H1 (cell line): ENCODE results near the gene LTBR. TPM values are rescaled to one million over a fixed set of nuclear protein-coding genes. Genes with fewer than 3 reads are reported as not detected.

ENCODE experiments used
- EP300 ChIP-seq, 2 experiments: IDR thresholded peaks; 1 replicate in 1 of 2; 2 replicates in 1 of 2; pipeline ENCODE4 v1.6.1; 2011 to 2012; ENCODE audit warnings: low read depth in 2 of 2, low read length in 2 of 2, mild to moderate bottlenecking in 2 of 2, borderline replicate concordance in 1 of 2, inconsistent platforms in 1 of 2, moderate library complexity in 1 of 2
- HDAC2 ChIP-seq, 2 experiments: fragments of 300-600 bp in 1 of 2; sonication (generic) in 1 of 2; IDR thresholded peaks; 2 replicates each; pipeline ENCODE4 v1.6.1; 2011 to 2012; ENCODE audit warnings: low read depth in 2 of 2, low read length in 2 of 2, mild to moderate bottlenecking in 2 of 2, moderate library complexity in 2 of 2, borderline replicate concordance in 1 of 2, inconsistent platforms in 1 of 2
- PHF8 ChIP-seq: fragments of 200-600 bp; sonication (generic); conservative IDR thresholded peaks from 2 replicates; pipeline ENCODE4 v1.7.1; 2012; ENCODE audit warnings: low read depth, mild to moderate bottlenecking, inconsistent platforms, low read length, moderate library complexity
- polyA plus RNA-seq, 7 experiments: library from polyadenylated mRNA; depleted of rRNA in 3 of 7; stranded (reverse) in 5 of 7; unstranded in 2 of 7; fragments of >200 nt in 5 of 7; fragments of 200-250 nt in 2 of 7; gene quantifications; 1 replicate in 5 of 7; 2 replicates in 1 of 7; 4 replicates in 1 of 7; pipeline versions ENCODE4 v1.2.1 to v1.2.3, GENCODE V29; 2011 to 2013; ENCODE audit warnings: missing spikeins in 2 of 7, mixed read lengths in 2 of 7
- total RNA-seq: library from RNA; stranded (reverse); fragmentation: NEBNext Ultra II Directional; extraction: Animal tissue kit (Norgen Biotek cat#: 25700); gene quantifications from 2 replicates; pipeline ENCODE4 v1.2.1, GENCODE V29; 2021
- TF ChIP-seq, protein P1 (sequence below): fragments of 300-600 bp; sonication (generic); IDR thresholded peaks from 2 replicates; pipeline ENCODE4 v1.7.1; 2012; ENCODE audit warnings: low read length, moderate library complexity, mild to moderate bottlenecking, inconsistent platforms; ENCODE audit not compliant: insufficient replicate concordance
- TF ChIP-seq, protein P2 (sequence below), 3 experiments: IDR thresholded peaks; 1 replicate in 2 of 3; 2 replicates in 1 of 3; pipeline versions ENCODE4 v1.5.1 to v1.6.1; 2011; ENCODE audit warnings: low read length in 3 of 3, mild to moderate bottlenecking in 3 of 3, inconsistent platforms in 2 of 3, low read depth in 1 of 3, moderate library complexity in 1 of 3; ENCODE audit not compliant: insufficient read depth in 1 of 3; ENCODE audit errors: control extremely low read depth in 1 of 3

LTBR gene
- total and polyA plus RNA-seq, 2 of the 8 experiments (the other 6 are each of a cell fraction or from before 2014, with no cell fraction given), result 5.1 to 6.3 TPM

- TF ChIP-seq, protein P1, sequence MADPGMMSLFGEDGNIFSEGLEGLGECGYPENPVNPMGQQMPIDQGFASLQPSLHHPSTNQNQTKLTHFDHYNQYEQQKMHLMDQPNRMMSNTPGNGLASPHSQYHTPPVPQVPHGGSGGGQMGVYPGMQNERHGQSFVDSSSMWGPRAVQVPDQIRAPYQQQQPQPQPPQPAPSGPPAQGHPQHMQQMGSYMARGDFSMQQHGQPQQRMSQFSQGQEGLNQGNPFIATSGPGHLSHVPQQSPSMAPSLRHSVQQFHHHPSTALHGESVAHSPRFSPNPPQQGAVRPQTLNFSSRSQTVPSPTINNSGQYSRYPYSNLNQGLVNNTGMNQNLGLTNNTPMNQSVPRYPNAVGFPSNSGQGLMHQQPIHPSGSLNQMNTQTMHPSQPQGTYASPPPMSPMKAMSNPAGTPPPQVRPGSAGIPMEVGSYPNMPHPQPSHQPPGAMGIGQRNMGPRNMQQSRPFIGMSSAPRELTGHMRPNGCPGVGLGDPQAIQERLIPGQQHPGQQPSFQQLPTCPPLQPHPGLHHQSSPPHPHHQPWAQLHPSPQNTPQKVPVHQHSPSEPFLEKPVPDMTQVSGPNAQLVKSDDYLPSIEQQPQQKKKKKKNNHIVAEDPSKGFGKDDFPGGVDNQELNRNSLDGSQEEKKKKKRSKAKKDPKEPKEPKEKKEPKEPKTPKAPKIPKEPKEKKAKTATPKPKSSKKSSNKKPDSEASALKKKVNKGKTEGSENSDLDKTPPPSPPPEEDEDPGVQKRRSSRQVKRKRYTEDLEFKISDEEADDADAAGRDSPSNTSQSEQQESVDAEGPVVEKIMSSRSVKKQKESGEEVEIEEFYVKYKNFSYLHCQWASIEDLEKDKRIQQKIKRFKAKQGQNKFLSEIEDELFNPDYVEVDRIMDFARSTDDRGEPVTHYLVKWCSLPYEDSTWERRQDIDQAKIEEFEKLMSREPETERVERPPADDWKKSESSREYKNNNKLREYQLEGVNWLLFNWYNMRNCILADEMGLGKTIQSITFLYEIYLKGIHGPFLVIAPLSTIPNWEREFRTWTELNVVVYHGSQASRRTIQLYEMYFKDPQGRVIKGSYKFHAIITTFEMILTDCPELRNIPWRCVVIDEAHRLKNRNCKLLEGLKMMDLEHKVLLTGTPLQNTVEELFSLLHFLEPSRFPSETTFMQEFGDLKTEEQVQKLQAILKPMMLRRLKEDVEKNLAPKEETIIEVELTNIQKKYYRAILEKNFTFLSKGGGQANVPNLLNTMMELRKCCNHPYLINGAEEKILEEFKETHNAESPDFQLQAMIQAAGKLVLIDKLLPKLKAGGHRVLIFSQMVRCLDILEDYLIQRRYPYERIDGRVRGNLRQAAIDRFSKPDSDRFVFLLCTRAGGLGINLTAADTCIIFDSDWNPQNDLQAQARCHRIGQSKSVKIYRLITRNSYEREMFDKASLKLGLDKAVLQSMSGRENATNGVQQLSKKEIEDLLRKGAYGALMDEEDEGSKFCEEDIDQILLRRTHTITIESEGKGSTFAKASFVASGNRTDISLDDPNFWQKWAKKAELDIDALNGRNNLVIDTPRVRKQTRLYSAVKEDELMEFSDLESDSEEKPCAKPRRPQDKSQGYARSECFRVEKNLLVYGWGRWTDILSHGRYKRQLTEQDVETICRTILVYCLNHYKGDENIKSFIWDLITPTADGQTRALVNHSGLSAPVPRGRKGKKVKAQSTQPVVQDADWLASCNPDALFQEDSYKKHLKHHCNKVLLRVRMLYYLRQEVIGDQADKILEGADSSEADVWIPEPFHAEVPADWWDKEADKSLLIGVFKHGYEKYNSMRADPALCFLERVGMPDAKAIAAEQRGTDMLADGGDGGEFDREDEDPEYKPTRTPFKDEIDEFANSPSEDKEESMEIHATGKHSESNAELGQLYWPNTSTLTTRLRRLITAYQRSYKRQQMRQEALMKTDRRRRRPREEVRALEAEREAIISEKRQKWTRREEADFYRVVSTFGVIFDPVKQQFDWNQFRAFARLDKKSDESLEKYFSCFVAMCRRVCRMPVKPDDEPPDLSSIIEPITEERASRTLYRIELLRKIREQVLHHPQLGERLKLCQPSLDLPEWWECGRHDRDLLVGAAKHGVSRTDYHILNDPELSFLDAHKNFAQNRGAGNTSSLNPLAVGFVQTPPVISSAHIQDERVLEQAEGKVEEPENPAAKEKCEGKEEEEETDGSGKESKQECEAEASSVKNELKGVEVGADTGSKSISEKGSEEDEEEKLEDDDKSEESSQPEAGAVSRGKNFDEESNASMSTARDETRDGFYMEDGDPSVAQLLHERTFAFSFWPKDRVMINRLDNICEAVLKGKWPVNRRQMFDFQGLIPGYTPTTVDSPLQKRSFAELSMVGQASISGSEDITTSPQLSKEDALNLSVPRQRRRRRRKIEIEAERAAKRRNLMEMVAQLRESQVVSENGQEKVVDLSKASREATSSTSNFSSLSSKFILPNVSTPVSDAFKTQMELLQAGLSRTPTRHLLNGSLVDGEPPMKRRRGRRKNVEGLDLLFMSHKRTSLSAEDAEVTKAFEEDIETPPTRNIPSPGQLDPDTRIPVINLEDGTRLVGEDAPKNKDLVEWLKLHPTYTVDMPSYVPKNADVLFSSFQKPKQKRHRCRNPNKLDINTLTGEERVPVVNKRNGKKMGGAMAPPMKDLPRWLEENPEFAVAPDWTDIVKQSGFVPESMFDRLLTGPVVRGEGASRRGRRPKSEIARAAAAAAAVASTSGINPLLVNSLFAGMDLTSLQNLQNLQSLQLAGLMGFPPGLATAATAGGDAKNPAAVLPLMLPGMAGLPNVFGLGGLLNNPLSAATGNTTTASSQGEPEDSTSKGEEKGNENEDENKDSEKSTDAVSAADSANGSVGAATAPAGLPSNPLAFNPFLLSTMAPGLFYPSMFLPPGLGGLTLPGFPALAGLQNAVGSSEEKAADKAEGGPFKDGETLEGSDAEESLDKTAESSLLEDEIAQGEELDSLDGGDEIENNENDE, result no peak
- TF ChIP-seq, protein P2, sequence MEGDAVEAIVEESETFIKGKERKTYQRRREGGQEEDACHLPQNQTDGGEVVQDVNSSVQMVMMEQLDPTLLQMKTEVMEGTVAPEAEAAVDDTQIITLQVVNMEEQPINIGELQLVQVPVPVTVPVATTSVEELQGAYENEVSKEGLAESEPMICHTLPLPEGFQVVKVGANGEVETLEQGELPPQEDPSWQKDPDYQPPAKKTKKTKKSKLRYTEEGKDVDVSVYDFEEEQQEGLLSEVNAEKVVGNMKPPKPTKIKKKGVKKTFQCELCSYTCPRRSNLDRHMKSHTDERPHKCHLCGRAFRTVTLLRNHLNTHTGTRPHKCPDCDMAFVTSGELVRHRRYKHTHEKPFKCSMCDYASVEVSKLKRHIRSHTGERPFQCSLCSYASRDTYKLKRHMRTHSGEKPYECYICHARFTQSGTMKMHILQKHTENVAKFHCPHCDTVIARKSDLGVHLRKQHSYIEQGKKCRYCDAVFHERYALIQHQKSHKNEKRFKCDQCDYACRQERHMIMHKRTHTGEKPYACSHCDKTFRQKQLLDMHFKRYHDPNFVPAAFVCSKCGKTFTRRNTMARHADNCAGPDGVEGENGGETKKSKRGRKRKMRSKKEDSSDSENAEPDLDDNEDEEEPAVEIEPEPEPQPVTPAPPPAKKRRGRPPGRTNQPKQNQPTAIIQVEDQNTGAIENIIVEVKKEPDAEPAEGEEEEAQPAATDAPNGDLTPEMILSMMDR (IDR thresholded peaks at IDR 0.05; ENCODE audit: control extremely low read depth in 1 of 3, insufficient read depth in 1 of 3, low read depth in 1 of 3, low read length in 3 of 3), result peak in 2 of 3 experiments; percentile 41 to 58; a peak in 3 of 4 replicates
- TF ChIP-seq EP300 (IDR thresholded peaks at IDR 0.05; ENCODE audit: borderline replicate concordance in 1 of 2, low read depth in 2 of 2, low read length in 2 of 2), result no peak
- TF ChIP-seq HDAC2 (IDR thresholded peaks at IDR 0.05; ENCODE audit: borderline replicate concordance in 1 of 2, low read depth in 2 of 2, low read length in 2 of 2), result peak in 1 of 2 experiments; percentile 93; a peak in 2 of 4 replicates
- TF ChIP-seq PHF8, result no peak
Measured at GRCh38 chr12:6376079-6376869, 7.7 kb upstream of the LTBR start (continued).
